Activated CD8-positive, alpha-beta T cell treated with anti-CD3 and anti-CD28 coated beads for 36 hours (primary cell): Measurements from ENCODE around the gene COL1A1. TPM values are rescaled to one million over a fixed set of nuclear protein-coding genes. Genes with fewer than 3 reads are reported as not detected.

Experiments
- ATAC-seq: fragments of 200-7000 bp; cut with Tn5 transposase; one replicate; pipeline ENCODE4 v1.10.0; 2021; ENCODE audit warnings: mild to moderate bottlenecking, moderate library complexity
- CTCF ChIA-PET: fragments of 350-600 bp; sonication (Branson Sonifier 250); formaldehyde crosslinking; loops from one replicate; lab custom pipeline; 2021; ENCODE audit warnings: antibody characterized with exemption; lab: Charles Lee
- POLR2A ChIA-PET: fragments of 350-600 bp; sonication (Branson Sonifier 250); formaldehyde crosslinking; loops from one replicate; lab custom pipeline; 2021; ENCODE audit warnings: antibody characterized with exemption; lab: Charles Lee
- DNase-seq: peaks from one replicate; pipeline ENCODE4 v3.0.0-alpha.2; 2020
- H3K27ac Mint-ChIP-seq: one replicate; pipeline ENCODE4 v1.8.0; 2021; ENCODE audit warnings: mild to moderate bottlenecking, mixed read lengths
- H3K27me3 Mint-ChIP-seq: one replicate; pipeline ENCODE4 v1.8.0; 2021; ENCODE audit warnings: mixed read lengths
- H3K36me3 Mint-ChIP-seq: one replicate; pipeline ENCODE4 v1.8.0; 2021; ENCODE audit warnings: low read depth, mixed read lengths
- H3K4me1 Mint-ChIP-seq: one replicate; pipeline ENCODE4 v1.8.0; 2021; ENCODE audit warnings: low read depth, mixed read lengths
- H3K4me3 Mint-ChIP-seq: one replicate; pipeline ENCODE4 v1.8.0; 2021; ENCODE audit warnings: mild to moderate bottlenecking, moderate library complexity, mixed read lengths
- H3K9me3 Mint-ChIP-seq: one replicate; pipeline ENCODE4 v1.8.0; 2021; ENCODE audit warnings: mixed read lengths
- intact Hi-C: fragments of 100-400 bp; cut with micrococcal nuclease; formaldehyde crosslinking; loops from one replicate; pipeline ENCODE4 v1.10.0; 2022
- total RNA-seq, 2 experiments: library from RNA; stranded (reverse); gene quantifications; one replicate each; pipeline ENCODE4 v1.2.3, GENCODE V29; 2021
- TF ChIP-seq, protein P1 (sequence below): fragments of 200-600 bp; IDR thresholded peaks from one replicate; pipeline ENCODE4 v1.8.0; 2022; ENCODE audit warnings: antibody characterized with exemption, mild to moderate bottlenecking

Gene COL1A1
- total RNA-seq, 2 experiments from 2014 or later: 0.92 to 1.0 TPM

DNA sequence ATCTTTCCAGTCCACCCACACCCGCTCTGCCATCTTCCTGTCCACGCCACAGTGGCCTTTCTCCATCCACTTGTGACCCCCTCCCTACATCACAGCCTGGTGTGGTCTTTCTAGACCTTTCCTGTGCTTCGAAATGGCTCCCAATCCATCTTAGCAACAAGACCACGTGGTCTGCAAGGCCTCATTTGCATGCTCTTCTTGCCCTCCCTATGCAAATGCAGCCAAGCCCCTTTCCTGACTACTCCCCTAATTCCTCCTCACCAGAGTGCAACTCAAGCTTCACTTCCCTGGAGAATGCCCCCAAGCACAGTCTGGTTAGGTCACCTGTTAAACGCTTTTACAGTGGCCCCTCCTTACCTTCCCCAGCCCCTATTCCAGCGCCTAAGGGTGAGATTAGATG, 57.1 kb downstream of the COL1A1 start:
- H3K36me3 Mint-ChIP-seq: peaks cover 66% of the 10 kb centered on the region
- no peak overlapping the region for H3K4me3 Mint-ChIP-seq
- no peak for ATAC-seq
- DNase-seq: no peak
- ChIA-PET POLR2A (interaction anchor here (1.0 kb wide), 1 partner anchor 23 kb away, joined by 3 read pairs; no protein-coding TSS in a partner anchor), CTCF (interaction anchor here (1.5 to 9.5 kb wide), 3 partner anchors 16 to 25 kb away, joined by 4 to 102 read pairs (median 7); no protein-coding TSS in a partner anchor)
- no peaks in the 10 kb centered on the region for H3K27me3 Mint-ChIP-seq
- intact Hi-C loops: no loop called here
- H3K9me3 Mint-ChIP-seq: no peaks in the 10 kb centered on the region
- TF ChIP-seq, protein P1, sequence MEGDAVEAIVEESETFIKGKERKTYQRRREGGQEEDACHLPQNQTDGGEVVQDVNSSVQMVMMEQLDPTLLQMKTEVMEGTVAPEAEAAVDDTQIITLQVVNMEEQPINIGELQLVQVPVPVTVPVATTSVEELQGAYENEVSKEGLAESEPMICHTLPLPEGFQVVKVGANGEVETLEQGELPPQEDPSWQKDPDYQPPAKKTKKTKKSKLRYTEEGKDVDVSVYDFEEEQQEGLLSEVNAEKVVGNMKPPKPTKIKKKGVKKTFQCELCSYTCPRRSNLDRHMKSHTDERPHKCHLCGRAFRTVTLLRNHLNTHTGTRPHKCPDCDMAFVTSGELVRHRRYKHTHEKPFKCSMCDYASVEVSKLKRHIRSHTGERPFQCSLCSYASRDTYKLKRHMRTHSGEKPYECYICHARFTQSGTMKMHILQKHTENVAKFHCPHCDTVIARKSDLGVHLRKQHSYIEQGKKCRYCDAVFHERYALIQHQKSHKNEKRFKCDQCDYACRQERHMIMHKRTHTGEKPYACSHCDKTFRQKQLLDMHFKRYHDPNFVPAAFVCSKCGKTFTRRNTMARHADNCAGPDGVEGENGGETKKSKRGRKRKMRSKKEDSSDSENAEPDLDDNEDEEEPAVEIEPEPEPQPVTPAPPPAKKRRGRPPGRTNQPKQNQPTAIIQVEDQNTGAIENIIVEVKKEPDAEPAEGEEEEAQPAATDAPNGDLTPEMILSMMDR: no peak
- peaks cover 77% of the 10 kb centered on the region for H3K4me1 Mint-ChIP-seq
- peak overlapping the region; percentile 57 for H3K27ac Mint-ChIP-seq

DNA sequence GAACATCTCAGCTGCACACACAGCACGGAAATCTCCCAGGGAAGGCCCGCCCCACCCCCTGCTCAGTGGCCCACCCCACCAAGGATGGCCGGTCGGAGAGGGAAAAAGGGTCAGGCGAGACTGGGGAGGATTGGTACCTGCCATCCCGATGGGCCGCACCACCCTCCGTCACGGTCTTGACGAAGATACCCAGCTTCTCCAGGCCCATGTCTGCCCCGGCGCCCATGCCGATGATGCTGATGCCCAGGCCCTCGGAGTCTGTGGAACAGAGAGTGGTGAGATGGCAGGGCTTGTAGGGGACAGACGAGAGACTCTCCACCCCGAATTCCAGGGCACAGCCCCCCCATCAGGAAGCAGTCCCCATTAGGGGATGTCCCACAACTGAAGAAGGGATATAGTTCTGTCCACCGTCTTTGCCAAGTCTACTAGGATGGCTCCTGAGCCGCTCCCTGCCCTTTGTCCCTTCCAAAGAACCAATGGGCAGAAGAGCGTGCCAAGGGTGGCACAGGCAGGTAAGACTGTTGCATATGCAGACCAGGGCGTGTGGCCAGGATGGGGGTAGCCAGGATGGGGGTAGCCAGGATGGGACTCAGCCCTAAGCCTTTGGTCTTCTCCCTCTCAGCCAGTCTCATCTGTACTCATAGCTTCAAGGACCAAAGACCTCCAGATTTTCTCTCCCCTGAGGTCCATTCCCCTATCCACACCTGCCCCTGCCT, 57.8 kb downstream of the COL1A1 start:
- peaks cover 68% of the 10 kb centered on the region for H3K36me3 Mint-ChIP-seq
- no peaks in the 10 kb centered on the region for H3K27me3 Mint-ChIP-seq
- DNase-seq: no peak
- H3K27ac Mint-ChIP-seq: peak overlapping the region; percentile 57
- H3K4me1 Mint-ChIP-seq: peaks cover 77% of the 10 kb centered on the region
- TF ChIP-seq, protein P1: no peak
- no peak for ATAC-seq
- no peak overlapping the region for H3K4me3 Mint-ChIP-seq
- intact Hi-C loops: no loop called here
- no peaks in the 10 kb centered on the region for H3K9me3 Mint-ChIP-seq
- ChIA-PET CTCF (interaction anchor here (1.0 to 1.5 kb wide), 2 partner anchors 17 to 29 kb away, joined by 3 to 4 read pairs; no protein-coding TSS in a partner anchor), POLR2A (interaction anchor here (1.0 to 1.5 kb wide), 2 partner anchors 8 to 22 kb away, joined by 3 to 4 read pairs; no protein-coding TSS in a partner anchor)

DNA sequence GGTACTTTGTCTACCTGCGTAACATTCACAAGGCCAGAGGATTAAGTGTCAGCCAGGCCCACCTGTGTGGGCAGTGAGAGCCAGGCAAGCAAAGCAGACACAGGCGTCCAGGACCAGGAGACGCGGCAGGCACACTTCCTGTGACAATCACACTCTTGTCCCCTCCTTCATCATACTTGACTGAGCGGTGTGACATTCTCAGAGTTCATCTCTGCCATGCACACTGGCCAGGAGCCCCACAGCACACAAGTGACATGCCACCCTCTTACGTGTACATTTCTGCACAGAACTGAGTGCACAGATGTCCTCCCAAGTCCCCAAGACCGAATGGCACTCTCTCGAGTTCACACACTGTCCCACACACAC, 59.7 kb downstream of the COL1A1 start:
- POLR2A ChIA-PET: interaction anchor here (0.9 to 1.7 kb wide), 2 partner anchors 20 to 200 kb away, joined by 3 to 5 read pairs; no protein-coding TSS in a partner anchor
- intact Hi-C loops: no loop called here
- Mint-ChIP-seq H3K27ac (peak overlapping the region; percentile 75), H3K27me3 (no peaks in the 10 kb centered on the region), H3K36me3 (peaks cover 72% of the 10 kb centered on the region), H3K4me1 (peaks cover 65% of the 10 kb centered on the region), H3K9me3 (no peaks in the 10 kb centered on the region), H3K4me3 (no peak overlapping the region)
- ATAC-seq: peak; percentile 25
- CTCF ChIA-PET: interaction anchor here (0.7 to 4.5 kb wide), 7 partner anchors 11 to 144 kb away, joined by 3 to 58 read pairs (median 6); partner anchors contain the start of gene SAMD14
- DNase-seq: peak; percentile 47
- TF ChIP-seq, protein P1: no peak

DNA sequence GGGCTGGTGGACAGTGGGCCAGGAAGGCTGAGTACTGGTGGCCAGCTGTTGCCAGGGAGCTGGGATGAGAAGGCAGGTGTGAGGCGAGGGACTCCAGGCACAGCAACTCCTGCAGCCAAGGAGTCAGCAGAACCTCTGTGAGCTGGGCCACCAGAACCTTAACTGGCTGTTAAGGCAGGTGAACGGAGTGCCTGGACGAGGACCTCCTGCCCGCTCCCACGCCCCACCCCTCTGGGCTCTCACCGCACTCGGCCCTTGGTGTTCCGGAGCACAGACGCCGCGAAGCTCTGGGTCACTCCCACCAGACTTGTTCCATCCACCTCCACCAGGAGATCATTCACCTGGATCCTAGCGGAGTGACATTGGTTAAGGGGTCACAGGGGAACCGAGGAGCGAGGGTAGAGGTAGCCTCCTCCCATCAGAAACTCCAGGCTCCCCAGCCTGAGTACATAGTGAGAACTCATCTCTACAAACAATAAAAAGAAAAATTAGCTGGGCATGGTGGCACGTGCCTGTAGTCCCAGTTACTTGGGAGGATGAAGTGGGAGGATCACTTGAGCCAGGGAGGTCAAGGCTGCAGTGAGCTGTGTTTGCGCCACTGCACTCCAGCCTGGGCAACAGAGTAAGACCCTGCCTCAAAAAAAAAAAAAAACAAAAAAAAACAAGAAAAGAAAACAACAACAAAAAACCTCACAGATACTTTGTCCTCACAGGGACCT, 60.2 kb downstream of the COL1A1 start:
- POLR2A ChIA-PET: interaction anchor here (1.0 to 1.7 kb wide), 2 partner anchors 21 to 47 kb away, joined by 3 to 5 read pairs; no protein-coding TSS in a partner anchor
- CTCF ChIA-PET: interaction anchor here (0.7 to 4.5 kb wide), 15 partner anchors 8 to 144 kb away, joined by 3 to 58 read pairs (median 5); partner anchors contain the start of genes PPP1R9B, SAMD14 and SGCA
- Mint-ChIP-seq H3K4me3 (no peak overlapping the region), H3K36me3 (peaks cover 73% of the 10 kb centered on the region), H3K4me1 (peaks cover 61% of the 10 kb centered on the region), H3K9me3 (no peaks in the 10 kb centered on the region), H3K27me3 (no peaks in the 10 kb centered on the region), H3K27ac (peak overlapping the region; percentile 75)
- intact Hi-C loops: no loop called here
- TF ChIP-seq, protein P1: no peak
- DNase-seq (no peak), ATAC-seq (no peak)
